ENCODE data around the gene FDCSP. TPM values are rescaled to one million over a fixed set of nuclear protein-coding genes. Genes with fewer than 3 reads are reported as not detected.

FDCSP gene
- polyA plus RNA-seq, 1 experiment = not detected

- TF ChIP-seq, protein P1, sequence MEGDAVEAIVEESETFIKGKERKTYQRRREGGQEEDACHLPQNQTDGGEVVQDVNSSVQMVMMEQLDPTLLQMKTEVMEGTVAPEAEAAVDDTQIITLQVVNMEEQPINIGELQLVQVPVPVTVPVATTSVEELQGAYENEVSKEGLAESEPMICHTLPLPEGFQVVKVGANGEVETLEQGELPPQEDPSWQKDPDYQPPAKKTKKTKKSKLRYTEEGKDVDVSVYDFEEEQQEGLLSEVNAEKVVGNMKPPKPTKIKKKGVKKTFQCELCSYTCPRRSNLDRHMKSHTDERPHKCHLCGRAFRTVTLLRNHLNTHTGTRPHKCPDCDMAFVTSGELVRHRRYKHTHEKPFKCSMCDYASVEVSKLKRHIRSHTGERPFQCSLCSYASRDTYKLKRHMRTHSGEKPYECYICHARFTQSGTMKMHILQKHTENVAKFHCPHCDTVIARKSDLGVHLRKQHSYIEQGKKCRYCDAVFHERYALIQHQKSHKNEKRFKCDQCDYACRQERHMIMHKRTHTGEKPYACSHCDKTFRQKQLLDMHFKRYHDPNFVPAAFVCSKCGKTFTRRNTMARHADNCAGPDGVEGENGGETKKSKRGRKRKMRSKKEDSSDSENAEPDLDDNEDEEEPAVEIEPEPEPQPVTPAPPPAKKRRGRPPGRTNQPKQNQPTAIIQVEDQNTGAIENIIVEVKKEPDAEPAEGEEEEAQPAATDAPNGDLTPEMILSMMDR (IDR thresholded peaks at IDR 0.05; ENCODE audit: insufficient read depth, low read depth, low read length) = no peak
- H3K4me3 ChIP-seq (ENCODE audit: low read depth, low read length) = no peak overlapping the region
- H3K27me3 ChIP-seq (ENCODE audit: control insufficient read depth, insufficient read depth, low read length) = no peaks in the 10 kb centered on the region
- H3K36me3 ChIP-seq (ENCODE audit: control insufficient read depth, insufficient read depth, low read length) = no peaks in the 10 kb centered on the region
- ChIA-PET CTCF (interaction anchor here (2.2 kb wide), 1 partner anchor 12 kb away, joined by 6 read pairs; no protein-coding TSS in a partner anchor), POLR2A (no interaction called here)
- DNase-seq (ENCODE audit: low read depth) = no peak
These were observed 43.3 kb upstream of the FDCSP start for GRCh38 chr4:70182517-70183167.

DNA sequence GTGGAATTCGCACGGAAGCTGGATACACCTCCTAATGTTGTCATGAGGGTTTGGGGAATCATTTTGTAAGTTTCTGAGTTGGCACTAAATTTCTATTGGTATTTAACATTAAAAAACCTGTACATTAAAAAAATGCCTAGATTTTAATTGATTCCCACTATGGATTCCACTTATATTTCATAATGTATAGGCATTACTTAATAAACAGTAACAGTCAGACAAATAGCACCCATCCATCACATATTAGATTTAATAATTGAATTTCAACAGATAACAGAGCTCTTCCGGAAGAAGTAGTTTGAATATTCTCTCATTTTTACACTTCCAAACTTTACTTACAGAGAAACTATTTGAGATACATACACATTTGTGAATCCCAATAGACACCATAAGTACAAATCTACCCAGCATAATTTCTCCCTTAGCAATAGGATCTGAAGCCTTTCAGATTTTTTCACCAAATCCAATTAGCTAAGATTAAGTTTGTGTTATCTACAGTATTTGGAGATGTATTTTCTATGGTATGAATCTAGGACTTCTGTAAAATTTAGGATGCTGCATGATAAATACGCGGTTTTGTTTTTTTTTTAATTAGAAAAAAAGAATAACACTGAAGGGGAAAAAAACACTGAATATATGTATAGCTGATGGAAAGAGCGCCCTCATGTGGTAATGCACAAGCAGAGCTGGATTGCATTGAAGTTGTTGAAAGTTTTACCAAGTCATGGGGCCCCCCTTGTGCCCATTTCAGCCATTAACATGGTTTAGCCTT, 42.6 kb upstream of the FDCSP start:
- CTCF ChIA-PET = interaction anchor here (1.0 to 2.2 kb wide), 2 partner anchors 11 to 20 kb away, joined by 4 to 6 read pairs; no protein-coding TSS in a partner anchor
- POLR2A ChIA-PET = no interaction called here
- no peak overlapping the region for H3K4me3 ChIP-seq (ENCODE audit: low read depth, low read length)
- DNase-seq (ENCODE audit: low read depth) = no peak
- H3K27me3 ChIP-seq (ENCODE audit: control insufficient read depth, insufficient read depth, low read length) = no peaks in the 10 kb centered on the region
- TF ChIP-seq, protein P1 (IDR thresholded peaks at IDR 0.05; ENCODE audit: insufficient read depth, low read depth, low read length) = peak; percentile 53
- H3K36me3 ChIP-seq (ENCODE audit: control insufficient read depth, insufficient read depth, low read length) = no peaks in the 10 kb centered on the region

DNA sequence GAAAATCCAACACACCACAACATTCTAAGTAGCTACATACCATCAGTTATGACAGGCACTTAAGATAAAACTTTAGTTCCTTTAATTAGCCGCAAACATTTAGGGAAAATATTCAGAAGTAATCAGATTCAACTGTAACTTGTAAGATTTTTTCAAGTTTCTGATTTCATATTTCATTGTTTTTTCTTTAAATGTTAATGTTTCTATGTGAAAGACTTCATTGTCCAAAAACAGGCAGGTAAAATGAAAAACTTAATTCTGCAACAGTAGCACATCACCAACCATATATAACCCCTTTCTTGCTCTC, 42.0 kb upstream of the FDCSP start:
- ChIA-PET CTCF (interaction anchor here (1.0 kb wide), 1 partner anchor 21 kb away, joined by 4 read pairs; no protein-coding TSS in a partner anchor), POLR2A (no interaction called here)
- Histone ChIP-seq H3K27me3 (ENCODE audit: control insufficient read depth, insufficient read depth, low read length) (no peaks in the 10 kb centered on the region), H3K4me3 (ENCODE audit: low read depth, low read length) (no peak overlapping the region), H3K36me3 (ENCODE audit: control insufficient read depth, insufficient read depth, low read length) (no peaks in the 10 kb centered on the region)
- TF ChIP-seq, protein P1 (IDR thresholded peaks at IDR 0.05; ENCODE audit: insufficient read depth, low read depth, low read length) = no peak
- DNase-seq (ENCODE audit: low read depth) = no peak

DNA sequence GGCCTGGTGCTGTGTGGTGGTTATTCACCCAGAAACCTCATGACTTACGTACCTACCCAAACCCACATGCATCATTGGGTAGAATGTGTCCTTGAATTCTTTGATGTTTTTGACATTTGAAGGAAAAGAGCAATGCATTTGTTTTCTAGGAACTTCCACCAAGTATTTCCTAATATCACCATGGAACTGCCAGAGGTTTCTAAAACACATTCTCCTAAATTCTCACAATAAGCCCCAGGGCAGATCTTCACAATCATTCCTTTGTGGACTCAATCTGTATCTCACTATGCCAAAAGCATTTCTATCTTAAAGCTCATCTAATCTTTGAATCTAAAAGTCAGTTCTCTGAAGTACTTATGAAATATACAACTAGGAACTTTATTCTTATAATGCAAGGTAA, 38.7 kb upstream of the FDCSP start:
- Histone ChIP-seq H3K4me3 (ENCODE audit: low read depth, low read length) (no peak overlapping the region), H3K27me3 (ENCODE audit: control insufficient read depth, insufficient read depth, low read length) (no peaks in the 10 kb centered on the region), H3K36me3 (ENCODE audit: control insufficient read depth, insufficient read depth, low read length) (no peaks in the 10 kb centered on the region)
- TF ChIP-seq, protein P1 (IDR thresholded peaks at IDR 0.05; ENCODE audit: insufficient read depth, low read depth, low read length) = no peak
- no peak for DNase-seq (ENCODE audit: low read depth)
- ChIA-PET POLR2A (no interaction called here), CTCF (no interaction called here)

DNA sequence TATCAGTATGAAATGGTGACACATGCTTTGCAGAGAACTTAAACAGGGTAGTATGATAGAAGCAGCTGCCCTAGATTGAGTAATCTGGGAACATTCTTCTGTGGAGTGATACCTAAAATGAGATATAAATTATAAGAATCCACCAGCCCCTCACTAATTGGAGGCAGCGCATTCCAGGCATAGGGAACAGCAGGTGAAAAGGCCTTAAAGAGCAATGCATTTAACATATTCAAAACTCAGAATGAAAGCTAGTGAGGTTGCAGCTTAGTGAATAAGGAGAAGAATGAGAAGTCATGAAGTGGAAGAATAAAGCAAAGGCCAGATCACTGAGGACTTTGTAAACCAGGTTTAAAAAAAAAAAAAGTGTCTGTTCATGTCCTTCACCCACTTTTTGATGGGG, 35.3 kb upstream of the FDCSP start:
- CTCF ChIA-PET = no interaction called here
- DNase-seq (ENCODE audit: low read depth) = no peak
- POLR2A ChIA-PET = no interaction called here
- no peak overlapping the region for H3K4me3 ChIP-seq (ENCODE audit: low read depth, low read length)
- TF ChIP-seq, protein P1 (IDR thresholded peaks at IDR 0.05; ENCODE audit: insufficient read depth, low read depth, low read length) = no peak
- H3K27me3 ChIP-seq (ENCODE audit: control insufficient read depth, insufficient read depth, low read length) = no peaks in the 10 kb centered on the region
- H3K36me3 ChIP-seq (ENCODE audit: control insufficient read depth, insufficient read depth, low read length) = no peaks in the 10 kb centered on the region

All from BJ (cell line).